SK-N-SH (cell line): ENCODE data around the gene ZFP36L1. TPM values are rescaled to one million over a fixed set of nuclear protein-coding genes. Genes with fewer than 3 reads are reported as not detected.
A peak's percentile ranks its signal among the peaks of the same experiment; 100 is the strongest.

Experiments
- CTCF ChIA-PET: fragments of 300-600, 350-600 bp; formaldehyde crosslinking; extraction: SDS; loops from one replicate; lab custom pipeline; 2021; lab: Yijun Ruan, JAX
- POLR2A ChIA-PET: fragments of 350-600 bp; sonication (Branson Sonifier 250); formaldehyde crosslinking; extraction: SDS; loops from one replicate; lab custom pipeline; 2020; ENCODE audit warnings: antibody characterized with exemption, inconsistent platforms; lab: Yijun Ruan, JAX
- DNase-seq: peaks from one replicate; pipeline ENCODE4 v3.0.0; 2012
- H2AFZ ChIP-seq: fragments of 200-600 bp; sonication (generic); 2 replicates; pipeline ENCODE4 v1.8.1; 2016; ENCODE audit warnings: antibody characterized with exemption, mild to moderate bottlenecking, low read depth
- H3F3A ChIP-seq: fragments of 200-600 bp; sonication (generic); replicated peaks from 2 replicates; pipeline ENCODE3; 2016; ENCODE audit warnings: antibody characterized with exemption, mild to moderate bottlenecking; ENCODE audit not compliant: insufficient read depth
- H3K27ac ChIP-seq, 2 experiments: fragments of 200-500 bp in 1 of 2; fragments of 200-600 bp in 1 of 2; sonication (Bioruptor generic) in 1 of 2; sonication (generic), shearing (Covaris generic) in 1 of 2; 2 replicates each; pipeline versions ENCODE4 v1.5.1 to v1.6.1; 2014 to 2016; ENCODE audit warnings: low read depth in 2 of 2, inconsistent platforms in 1 of 2, low read length in 1 of 2, mild to moderate bottlenecking in 1 of 2, mixed read lengths in 1 of 2
- H3K27me3 ChIP-seq: fragments of 200-600 bp; sonication (generic), shearing (Covaris generic); 2 replicates; pipeline ENCODE4 v1.6.1; 2016; ENCODE audit warnings: mixed run types; ENCODE audit not compliant: insufficient read depth
- H3K36me3 ChIP-seq, 2 experiments: fragments of 200-500 bp in 1 of 2; fragments of 200-600 bp in 1 of 2; sonication (Bioruptor generic) in 1 of 2; sonication (generic) in 1 of 2; replicated peaks in 1 of 2; 2 replicates each; pipeline versions ENCODE3 to v1.5.1; 2014 to 2016; ENCODE audit warnings: low read length in 1 of 2, mild to moderate bottlenecking in 1 of 2; ENCODE audit not compliant: insufficient read depth in 2 of 2, control insufficient read depth in 1 of 2
- H3K4me1 ChIP-seq, 2 experiments: fragments of 200-500 bp in 1 of 2; fragments of 200-600 bp in 1 of 2; sonication (Bioruptor generic) in 1 of 2; sonication (generic), shearing (Covaris generic) in 1 of 2; 2 replicates each; pipeline versions ENCODE4 v1.5.1 to v1.6.1; 2014 to 2016; ENCODE audit warnings: low read depth in 1 of 2, low read length in 1 of 2, mixed run types in 1 of 2; ENCODE audit not compliant: insufficient read depth in 2 of 2, control insufficient read depth in 1 of 2
- H3K4me2 ChIP-seq: fragments of 200-600 bp; sonication (generic), shearing (Covaris generic); 2 replicates; pipeline ENCODE4 v1.6.1; 2017; ENCODE audit warnings: mixed run types
- H3K4me3 ChIP-seq, 2 experiments: fragments of 200-500 bp in 1 of 2; fragments of 200-600 bp in 1 of 2; sonication (Bioruptor generic) in 1 of 2; sonication (generic), shearing (Covaris generic) in 1 of 2; 2 replicates each; pipeline versions ENCODE4 v1.5.1 to v1.8.1; 2014 to 2016; ENCODE audit warnings: low read depth in 2 of 2, inconsistent platforms in 1 of 2, low read length in 1 of 2, mild to moderate bottlenecking in 1 of 2, mixed read lengths in 1 of 2, moderate library complexity in 1 of 2
- H3K79me2 ChIP-seq: fragments of 200-600 bp; sonication (generic); 2 replicates; pipeline ENCODE4 v1.8.1; 2017; ENCODE audit warnings: mild to moderate bottlenecking; ENCODE audit not compliant: insufficient read depth
- H3K9ac ChIP-seq: fragments of 200-600 bp; sonication (generic); 2 replicates; pipeline ENCODE4 v1.6.1; 2017; ENCODE audit warnings: mixed run types
- H3K9me2 ChIP-seq: fragments of 200-600 bp; sonication (generic); 2 replicates; pipeline ENCODE4 v1.6.1; 2017; ENCODE audit warnings: mixed run types
- H3K9me3 ChIP-seq: fragments of 200-600 bp; sonication (generic); 2 replicates; pipeline ENCODE4 v1.6.1; 2017; ENCODE audit warnings: mixed run types, mild to moderate bottlenecking, moderate library complexity
- H4K20me1 ChIP-seq: fragments of 200-600 bp; sonication (generic); 2 replicates; pipeline ENCODE4 v1.6.1; 2017; ENCODE audit warnings: mild to moderate bottlenecking, mixed run types; ENCODE audit not compliant: insufficient read depth
- ELF1 ChIP-seq: IDR thresholded peaks from 2 replicates; pipeline ENCODE4 v1.4.0; 2012
- FOXJ3 ChIP-seq: sonication (generic); formaldehyde crosslinking; IDR thresholded peaks from 2 replicates; pipeline ENCODE4 v1.5.1; 2020; ENCODE audit warnings: mild to moderate bottlenecking, missing genetic modification reagents
- JUND ChIP-seq: IDR thresholded peaks from 2 replicates; pipeline ENCODE4 v1.4.0; 2012
- MEF2A ChIP-seq: IDR thresholded peaks from 2 replicates; pipeline ENCODE4 v1.4.0; 2012; ENCODE audit warnings: low read depth, borderline replicate concordance
- RAD21 ChIP-seq: IDR thresholded peaks from 2 replicates; pipeline ENCODE4 v1.6.1; 2012; ENCODE audit warnings: mild to moderate bottlenecking, low read length
- REST ChIP-seq: IDR thresholded peaks from 2 replicates; pipeline ENCODE4 v1.6.1; 2012; ENCODE audit warnings: mild to moderate bottlenecking, low read depth, low read length, moderate library complexity
- RFX5 ChIP-seq: IDR thresholded peaks from 2 replicates; pipeline ENCODE4 v1.6.1; 2012; ENCODE audit warnings: mild to moderate bottlenecking, improper control_type of control experiment, low read length
- TAF1 ChIP-seq: IDR thresholded peaks from 2 replicates; pipeline ENCODE4 v1.6.1; 2012; ENCODE audit warnings: low read depth, mild to moderate bottlenecking, low read length, moderate library complexity, borderline replicate concordance
- YY1 ChIP-seq: IDR thresholded peaks from 2 replicates; pipeline ENCODE4 v1.4.0; 2012; ENCODE audit warnings: low read depth, mild to moderate bottlenecking
- WGBS: methylation state at CpG from one replicate; pipeline ENCODE4 v1.1.6; 2017; ENCODE audit warnings: low lambda C conversion rate; 5-methylcytosine and 5-hydroxymethylcytosine counted together
- polyA plus RNA-seq, 3 experiments: library from polyadenylated mRNA; depleted of rRNA; stranded (reverse); fragments of >200 nt; gene quantifications; 2 replicates each; pipeline ENCODE4 v1.2.3, GENCODE V29; 2012
- TF ChIP-seq, protein P1 (sequence below): fragments of 150-350 bp; IDR thresholded peaks from 2 replicates; pipeline ENCODE4 v1.6.1; 2017; ENCODE audit warnings: antibody characterized with exemption, low read length, low read depth, borderline replicate concordance

Gene ZFP36L1
- polyA plus RNA-seq, 1 of the 3 experiments (the other 2 are of a cell fraction) = 16.5 TPM

DNA sequence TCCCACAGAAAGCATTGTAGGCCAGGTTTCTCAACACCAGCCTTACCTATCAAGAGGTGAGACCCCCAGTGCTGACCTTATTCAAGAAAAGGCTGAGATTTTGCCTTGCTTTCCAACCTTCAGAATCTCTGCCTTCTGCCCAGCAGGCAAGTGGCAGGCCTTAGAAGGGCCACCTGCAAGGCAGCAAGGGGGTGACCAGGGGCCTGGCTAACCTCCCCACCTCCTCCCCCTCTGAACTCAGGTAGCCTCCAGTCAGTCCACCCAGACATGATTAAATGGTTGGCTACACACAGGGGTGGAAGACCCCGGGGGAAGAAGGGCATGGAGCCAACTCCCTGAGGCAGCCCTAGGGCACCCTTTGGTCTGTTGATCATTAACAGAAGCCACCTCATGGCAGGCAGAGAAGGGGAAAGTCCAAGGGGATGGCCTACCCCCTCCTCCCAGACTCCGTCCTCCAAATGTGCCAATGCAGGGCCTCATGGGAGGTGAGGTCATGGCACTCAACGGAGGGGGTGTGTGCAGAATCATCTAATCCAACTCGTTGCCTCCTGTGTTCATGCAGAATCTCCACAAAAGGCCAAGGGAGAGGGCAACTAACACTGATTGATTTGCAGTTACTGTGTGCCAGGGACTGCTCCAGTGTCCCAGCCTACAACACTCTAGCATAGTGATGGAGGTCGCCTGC, 8.5 kb downstream of the ZFP36L1 start:
- Histone ChIP-seq H3K27ac (peak overlapping the region in 1 of 2 experiments; percentile 44; a peak in 2 of 4 replicates), H3K4me1 (peaks cover 15 to 22% of the 10 kb centered on the region in 2 experiments), H2AFZ (no peak overlapping the region), H3K27me3 (no peaks in the 10 kb centered on the region), H3K36me3 (peaks cover 3% of the 10 kb centered on the region in 2 experiments), H4K20me1 (no peaks in the 10 kb centered on the region), H3K79me2 (no peaks in the 10 kb centered on the region), H3K4me2 (no peak overlapping the region; the same call in 1 of the 2 replicates), H3F3A (peaks cover 30% of the 10 kb centered on the region), H3K9ac (no peak overlapping the region), H3K9me3 (no peaks in the 10 kb centered on the region), H3K9me2 (no peaks in the 10 kb centered on the region), H3K4me3 (no peak overlapping the region)
- ChIA-PET POLR2A (interaction anchor here (1.2 kb wide), 1 partner anchor 129 kb away, joined by 5 read pairs; no protein-coding TSS in a partner anchor), CTCF (interaction anchor here (1.4 to 10.4 kb wide), 4 partner anchors 32 to 534 kb away, joined by 3 to 160 read pairs (median 6); no protein-coding TSS in a partner anchor)
- TF ChIP-seq, protein P1, sequence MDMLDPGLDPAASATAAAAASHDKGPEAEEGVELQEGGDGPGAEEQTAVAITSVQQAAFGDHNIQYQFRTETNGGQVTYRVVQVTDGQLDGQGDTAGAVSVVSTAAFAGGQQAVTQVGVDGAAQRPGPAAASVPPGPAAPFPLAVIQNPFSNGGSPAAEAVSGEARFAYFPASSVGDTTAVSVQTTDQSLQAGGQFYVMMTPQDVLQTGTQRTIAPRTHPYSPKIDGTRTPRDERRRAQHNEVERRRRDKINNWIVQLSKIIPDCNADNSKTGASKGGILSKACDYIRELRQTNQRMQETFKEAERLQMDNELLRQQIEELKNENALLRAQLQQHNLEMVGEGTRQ = no peak
- TF ChIP-seq YY1 (no peak), MEF2A (no peak), FOXJ3 (CRISPR knock-in tag) (no peak), ELF1 (no peak), TAF1 (no peak), REST (no peak), RAD21 (no peak), JUND (no peak), RFX5 (no peak)
- WGBS = 13% methylated on average over 3 of the region's 5 CpGs
- DNase-seq = no peak
